Measurements from ENCODE around the gene MRPL45. TPM values are rescaled to one million over a fixed set of nuclear protein-coding genes. Genes with fewer than 3 reads are reported as not detected.

The MRPL45 gene
- polyA plus RNA-seq, 4 donors = 30.8 to 56.1 (median 41.3) TPM

GRCh38 chr17:38354466-38354865 lies 57.5 kb downstream of the MRPL45 start:
- no peaks in the 10 kb centered on the region for H3K9me3 ChIP-seq (ENCODE audit: control insufficient read depth in 2 of 2, insufficient read depth in 1 of 2, low read depth in 1 of 2, low read length in 1 of 2)
- peaks cover 0 to 2% (median 0%) of the 10 kb centered on the region in 3 donors for H3K36me3 ChIP-seq (ENCODE audit: control insufficient read depth in 3 of 3, insufficient read depth in 2 of 3, low read depth in 1 of 3, low read length in 3 of 3)
- no peak for FAIRE-seq
- 81 to 86% (median 81%) methylated on average over 7 of the region's 7 CpGs for WGBS, 3 donors
- H3K4me1 ChIP-seq (ENCODE audit: control insufficient read depth in 3 of 3, insufficient read depth in 2 of 3, low read depth in 1 of 3, low read length in 2 of 3) = peaks cover 4 to 39% (median 17%) of the 10 kb centered on the region in 3 donors
- no peak overlapping the region for H3K4me3 ChIP-seq (ENCODE audit: low read depth in 1 of 3, low read length in 3 of 3)
- no peak for DNase-seq
- no peak overlapping the region for H3K27ac ChIP-seq (ENCODE audit: low read depth in 1 of 3, low read length in 2 of 3)
- no peaks in the 10 kb centered on the region for H3K27me3 ChIP-seq (ENCODE audit: control insufficient read depth in 3 of 3, insufficient read depth in 3 of 3, low read length in 3 of 3)

DNA sequence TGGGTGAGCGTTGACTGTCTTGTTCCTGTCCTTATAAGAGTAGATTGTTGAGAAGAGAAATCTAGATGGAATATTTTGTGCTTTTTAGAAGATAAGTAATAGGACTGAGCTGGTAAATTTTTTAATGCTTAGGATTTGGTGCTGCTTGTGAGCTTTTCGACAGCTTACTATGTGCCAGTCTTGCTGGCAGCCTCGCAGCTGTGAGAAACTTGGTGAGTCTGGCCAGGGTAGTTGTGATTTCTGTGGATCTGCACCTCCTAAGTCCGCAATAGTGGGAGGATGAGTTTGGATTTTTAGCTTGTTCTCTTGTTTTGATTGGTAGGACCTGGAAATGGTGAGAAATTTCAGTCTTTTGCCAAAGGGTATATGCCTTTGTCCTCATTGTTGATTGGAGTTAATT lies 58.3 kb downstream of the MRPL45 start:
- peaks cover 4 to 39% (median 17%) of the 10 kb centered on the region in 3 donors for H3K4me1 ChIP-seq (ENCODE audit: control insufficient read depth in 3 of 3, insufficient read depth in 2 of 3, low read depth in 1 of 3, low read length in 2 of 3)
- no peak for FAIRE-seq
- no peaks in the 10 kb centered on the region for H3K27me3 ChIP-seq (ENCODE audit: control insufficient read depth in 3 of 3, insufficient read depth in 3 of 3, low read length in 3 of 3)
- peaks cover 0 to 2% (median 0%) of the 10 kb centered on the region in 3 donors for H3K36me3 ChIP-seq (ENCODE audit: control insufficient read depth in 3 of 3, insufficient read depth in 2 of 3, low read depth in 1 of 3, low read length in 3 of 3)
- no peaks in the 10 kb centered on the region for H3K9me3 ChIP-seq (ENCODE audit: control insufficient read depth in 2 of 2, insufficient read depth in 1 of 2, low read depth in 1 of 2, low read length in 1 of 2)
- DNase-seq = no peak
- WGBS, 3 donors = 90 to 93% (median 92%) methylated on average over 4 of the region's 4 CpGs
- H3K27ac ChIP-seq (ENCODE audit: low read depth in 1 of 3, low read length in 2 of 3) = no peak overlapping the region
- no peak overlapping the region for H3K4me3 ChIP-seq (ENCODE audit: low read depth in 1 of 3, low read length in 3 of 3)

DNA sequence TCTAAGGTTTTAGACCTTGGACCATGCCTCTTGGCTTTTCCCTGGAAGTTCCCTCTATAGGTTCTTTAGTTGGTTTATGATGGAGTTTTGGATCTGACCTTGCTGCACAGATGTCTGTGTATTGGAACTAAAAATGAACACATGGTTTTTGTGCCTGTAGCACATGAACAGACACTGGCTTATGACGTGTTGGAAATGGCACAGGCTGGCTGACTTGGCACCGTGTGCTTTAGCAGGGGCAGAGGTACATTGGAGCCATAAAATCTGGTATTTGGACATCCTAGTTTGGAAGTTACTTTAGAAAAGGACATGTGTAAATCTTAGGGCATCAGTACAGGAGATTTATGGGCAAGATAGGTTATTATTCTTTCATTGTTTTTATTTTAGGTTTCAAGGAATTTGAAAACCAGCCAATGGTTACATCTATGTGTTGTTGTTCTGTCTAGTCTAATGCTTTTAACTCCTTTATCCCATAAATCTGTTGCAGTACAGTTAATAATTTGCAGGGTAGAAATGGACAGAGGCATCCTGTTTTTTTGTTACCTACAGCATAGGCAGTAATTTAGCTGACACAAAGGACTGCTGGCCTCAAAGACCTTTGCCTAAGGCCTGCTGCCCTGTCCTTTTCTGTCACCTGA lies 60.6 kb downstream of the MRPL45 start:
- H3K4me1 ChIP-seq (ENCODE audit: control insufficient read depth in 3 of 3, insufficient read depth in 2 of 3, low read depth in 1 of 3, low read length in 2 of 3) = peaks cover 4 to 39% (median 17%) of the 10 kb centered on the region in 3 donors

GRCh38 chr17:38358586-38359513 lies 61.9 kb downstream of the MRPL45 start:
- Histone ChIP-seq H3K9me3 (ENCODE audit: control insufficient read depth in 2 of 2, insufficient read depth in 1 of 2, low read depth in 1 of 2, low read length in 1 of 2) (no peaks in the 10 kb centered on the region), H3K27ac (ENCODE audit: low read depth in 1 of 3, low read length in 2 of 3) (no peak overlapping the region), H3K36me3 (ENCODE audit: control insufficient read depth in 3 of 3, insufficient read depth in 2 of 3, low read depth in 1 of 3, low read length in 3 of 3) (peaks cover 0 to 12% (median 3%) of the 10 kb centered on the region in 3 donors), H3K4me3 (ENCODE audit: low read depth in 1 of 3, low read length in 3 of 3) (no peak overlapping the region), H3K27me3 (ENCODE audit: control insufficient read depth in 3 of 3, insufficient read depth in 3 of 3, low read length in 3 of 3) (no peaks in the 10 kb centered on the region), H3K4me1 (ENCODE audit: control insufficient read depth in 3 of 3, insufficient read depth in 2 of 3, low read depth in 1 of 3, low read length in 2 of 3) (peaks cover 0 to 31% (median 12%) of the 10 kb centered on the region in 3 donors)
- WGBS, 3 donors = 75 to 88% (median 78%) methylated on average over 9 of the region's 9 CpGs
- FAIRE-seq (no peak), DNase-seq (no peak)

More for the DNA sequence above, 60.6 kb downstream of the MRPL45 start:
- FAIRE-seq = no peak
- WGBS, 3 donors = 10 to 34% (median 33%) methylated on average over 2 of the region's 2 CpGs
- Histone ChIP-seq H3K9me3 (ENCODE audit: control insufficient read depth in 2 of 2, insufficient read depth in 1 of 2, low read depth in 1 of 2, low read length in 1 of 2) (no peaks in the 10 kb centered on the region), H3K27ac (ENCODE audit: low read depth in 1 of 3, low read length in 2 of 3) (no peak overlapping the region), H3K36me3 (ENCODE audit: control insufficient read depth in 3 of 3, insufficient read depth in 2 of 3, low read depth in 1 of 3, low read length in 3 of 3) (peaks cover 0 to 4% (median 3%) of the 10 kb centered on the region in 3 donors), H3K4me3 (ENCODE audit: low read depth in 1 of 3, low read length in 3 of 3) (no peak overlapping the region), H3K27me3 (ENCODE audit: control insufficient read depth in 3 of 3, insufficient read depth in 3 of 3, low read length in 3 of 3) (no peaks in the 10 kb centered on the region)
- no peak for DNase-seq

DNA sequence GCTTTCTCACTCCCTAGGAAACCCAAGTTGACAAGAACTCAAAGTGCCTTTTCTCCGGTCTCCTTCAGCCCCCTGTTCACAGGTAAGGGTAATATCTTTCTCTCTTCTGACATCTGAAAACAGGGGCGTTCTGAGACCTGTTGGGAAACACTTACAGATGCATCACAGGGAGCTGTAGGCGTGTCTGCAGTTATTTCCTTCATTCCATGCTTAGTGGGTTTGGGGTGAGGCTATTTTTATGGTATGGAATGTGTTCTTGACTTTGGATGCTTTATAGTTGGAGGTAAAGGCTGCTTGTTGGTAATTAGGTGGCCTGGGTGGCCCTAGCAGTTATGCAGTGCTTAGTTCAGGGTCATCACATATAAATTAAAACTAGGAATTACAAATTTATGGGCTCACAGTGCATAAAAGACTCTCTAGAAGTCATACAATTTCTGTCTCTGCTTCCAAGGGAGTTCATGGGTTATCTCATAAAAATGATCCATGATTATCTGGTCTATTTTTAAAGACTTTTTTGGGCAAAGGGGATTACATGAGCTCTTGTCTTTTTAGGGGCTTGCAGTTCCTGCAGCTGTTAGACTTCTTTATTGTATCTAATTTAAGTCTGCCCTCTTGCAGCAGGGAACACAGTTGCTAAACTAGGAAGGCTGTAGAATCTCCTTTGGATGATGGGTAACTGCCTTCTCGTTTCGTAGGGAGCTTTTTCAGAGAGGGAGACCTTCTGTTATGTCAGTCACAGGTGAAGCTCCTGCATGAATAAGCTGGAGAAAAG lies 64.9 kb downstream of the MRPL45 start:
- no peak for FAIRE-seq

DNA sequence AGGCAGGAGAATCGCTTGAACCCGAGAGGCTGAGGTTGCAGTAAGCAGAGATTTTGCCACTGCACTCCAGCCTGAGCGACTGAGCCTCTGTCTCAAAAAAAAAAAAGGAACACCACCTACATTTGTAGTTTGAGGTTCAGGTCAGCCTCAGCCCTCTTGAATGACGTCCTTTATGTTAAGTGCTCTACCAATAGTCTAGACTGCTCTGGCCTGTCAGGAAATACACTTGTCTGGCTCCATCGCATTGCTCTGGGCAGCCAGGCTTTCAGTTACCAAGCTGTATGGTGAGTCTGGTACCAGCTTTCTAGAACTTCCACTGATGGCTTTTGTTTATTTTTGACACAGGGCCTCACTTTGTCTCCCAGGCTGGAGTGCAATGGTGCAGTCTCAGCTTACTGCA lies 66.0 kb downstream of the MRPL45 start:
- Histone ChIP-seq H3K36me3 (ENCODE audit: control insufficient read depth in 3 of 3, insufficient read depth in 2 of 3, low read depth in 1 of 3, low read length in 3 of 3) (peaks cover 3 to 32% (median 11%) of the 10 kb centered on the region in 3 donors), H3K4me3 (ENCODE audit: low read depth in 1 of 3, low read length in 3 of 3) (no peak overlapping the region), H3K4me1 (ENCODE audit: control insufficient read depth in 3 of 3, insufficient read depth in 2 of 3, low read depth in 1 of 3, low read length in 2 of 3) (peaks cover 0 to 11% (median 0%) of the 10 kb centered on the region in 3 donors), H3K27ac (ENCODE audit: low read depth in 1 of 3, low read length in 2 of 3) (no peak overlapping the region), H3K27me3 (ENCODE audit: control insufficient read depth in 3 of 3, insufficient read depth in 3 of 3, low read length in 3 of 3) (no peaks in the 10 kb centered on the region), H3K9me3 (ENCODE audit: control insufficient read depth in 2 of 2, insufficient read depth in 1 of 2, low read depth in 1 of 2, low read length in 1 of 2) (no peaks in the 10 kb centered on the region)
- FAIRE-seq (no peak), DNase-seq (no peak)
- WGBS, 3 donors = 95 to 98% (median 96%) methylated on average over 5 of the region's 5 CpGs

More for the DNA sequence above, 64.9 kb downstream of the MRPL45 start:
- 83 to 89% (median 84%) methylated on average over 5 of the region's 5 CpGs for WGBS, 3 donors
- no peak overlapping the region for H3K27ac ChIP-seq (ENCODE audit: low read depth in 1 of 3, low read length in 2 of 3)
- H3K36me3 ChIP-seq (ENCODE audit: control insufficient read depth in 3 of 3, insufficient read depth in 2 of 3, low read depth in 1 of 3, low read length in 3 of 3) = peaks cover 3 to 30% (median 8%) of the 10 kb centered on the region in 3 donors
- H3K4me1 ChIP-seq (ENCODE audit: control insufficient read depth in 3 of 3, insufficient read depth in 2 of 3, low read depth in 1 of 3, low read length in 2 of 3) = peaks cover 0 to 21% (median 3%) of the 10 kb centered on the region in 3 donors
- H3K9me3 ChIP-seq (ENCODE audit: control insufficient read depth in 2 of 2, insufficient read depth in 1 of 2, low read depth in 1 of 2, low read length in 1 of 2) = no peaks in the 10 kb centered on the region
- H3K4me3 ChIP-seq (ENCODE audit: low read depth in 1 of 3, low read length in 3 of 3) = no peak overlapping the region
- no peaks in the 10 kb centered on the region for H3K27me3 ChIP-seq (ENCODE audit: control insufficient read depth in 3 of 3, insufficient read depth in 3 of 3, low read length in 3 of 3)
- DNase-seq = peak in 1 of 2 donors; percentile 54

DNA sequence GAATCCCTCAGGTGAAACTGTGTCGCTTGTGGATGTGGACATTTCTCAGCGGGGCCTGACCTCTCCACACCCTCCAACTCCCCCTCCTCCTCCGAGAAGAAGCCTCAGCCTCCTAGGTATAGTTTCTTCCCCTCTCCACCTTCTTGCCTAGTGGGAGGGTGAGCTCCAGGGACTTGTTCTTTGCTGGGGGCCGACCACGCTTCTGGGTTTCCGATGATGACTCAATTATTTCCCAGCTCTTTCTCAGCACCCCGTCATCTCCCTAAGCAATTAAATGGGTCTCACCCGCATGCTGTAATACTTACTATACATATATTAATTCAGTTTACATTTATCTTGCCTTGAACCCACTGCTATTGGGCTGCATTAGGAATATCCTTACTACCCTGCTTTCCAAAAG lies 67.8 kb downstream of the MRPL45 start:
- Histone ChIP-seq H3K27ac (ENCODE audit: low read depth in 1 of 3, low read length in 2 of 3) (no peak overlapping the region), H3K4me3 (ENCODE audit: low read depth in 1 of 3, low read length in 3 of 3) (no peak overlapping the region), H3K27me3 (ENCODE audit: control insufficient read depth in 3 of 3, insufficient read depth in 3 of 3, low read length in 3 of 3) (no peaks in the 10 kb centered on the region), H3K4me1 (ENCODE audit: control insufficient read depth in 3 of 3, insufficient read depth in 2 of 3, low read depth in 1 of 3, low read length in 2 of 3) (no peaks in the 10 kb centered on the region), H3K9me3 (ENCODE audit: control insufficient read depth in 2 of 2, insufficient read depth in 1 of 2, low read depth in 1 of 2, low read length in 1 of 2) (no peaks in the 10 kb centered on the region), H3K36me3 (ENCODE audit: control insufficient read depth in 3 of 3, insufficient read depth in 2 of 3, low read depth in 1 of 3, low read length in 3 of 3) (peaks cover 3 to 38% (median 18%) of the 10 kb centered on the region in 3 donors)
- FAIRE-seq (no peak), DNase-seq (no peak)
- 93 to 95% (median 95%) methylated on average over 8 of the region's 8 CpGs for WGBS, 3 donors

All from small intestine (tissue), 7 donors.